AG10803 (cell line): ENCODE measurements around the gene SLC27A5.

Experiments
- DNase-seq: peaks from one replicate; pipeline ENCODE4 v3.0.0; 2010; ENCODE audit warnings: low read depth
- H3K4me3 ChIP-seq: 2 replicates; pipeline ENCODE4 v1.5.1; 2011; ENCODE audit warnings: mild to moderate bottlenecking, low read length, control low read depth
- TF ChIP-seq, protein P1 (sequence below): conservative IDR thresholded peaks from 2 replicates; pipeline ENCODE4 v1.5.1; 2011; ENCODE audit warnings: mild to moderate bottlenecking, low read length, control low read depth, inconsistent platforms

The SLC27A5 gene

DNA sequence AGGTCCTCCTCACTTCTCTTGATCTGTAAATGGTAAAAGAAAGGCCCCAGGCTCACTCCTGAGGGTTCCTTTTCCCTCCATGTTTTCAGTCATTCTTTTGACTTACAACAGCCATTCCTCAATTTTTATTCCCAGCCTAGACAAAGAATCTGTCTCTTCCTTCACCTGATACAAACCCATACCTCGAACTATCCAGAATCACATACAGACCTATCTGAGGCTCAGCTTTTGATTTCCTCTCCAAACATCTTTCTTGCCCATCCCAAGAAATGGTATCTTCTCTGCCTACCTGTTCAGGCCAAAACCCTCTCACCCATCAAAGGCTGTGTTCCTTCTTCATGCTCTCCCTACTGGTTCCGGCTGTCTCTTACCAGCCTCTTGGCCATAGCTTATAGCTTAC, 40.9 kb upstream of the SLC27A5 start:
- TF ChIP-seq, protein P1, sequence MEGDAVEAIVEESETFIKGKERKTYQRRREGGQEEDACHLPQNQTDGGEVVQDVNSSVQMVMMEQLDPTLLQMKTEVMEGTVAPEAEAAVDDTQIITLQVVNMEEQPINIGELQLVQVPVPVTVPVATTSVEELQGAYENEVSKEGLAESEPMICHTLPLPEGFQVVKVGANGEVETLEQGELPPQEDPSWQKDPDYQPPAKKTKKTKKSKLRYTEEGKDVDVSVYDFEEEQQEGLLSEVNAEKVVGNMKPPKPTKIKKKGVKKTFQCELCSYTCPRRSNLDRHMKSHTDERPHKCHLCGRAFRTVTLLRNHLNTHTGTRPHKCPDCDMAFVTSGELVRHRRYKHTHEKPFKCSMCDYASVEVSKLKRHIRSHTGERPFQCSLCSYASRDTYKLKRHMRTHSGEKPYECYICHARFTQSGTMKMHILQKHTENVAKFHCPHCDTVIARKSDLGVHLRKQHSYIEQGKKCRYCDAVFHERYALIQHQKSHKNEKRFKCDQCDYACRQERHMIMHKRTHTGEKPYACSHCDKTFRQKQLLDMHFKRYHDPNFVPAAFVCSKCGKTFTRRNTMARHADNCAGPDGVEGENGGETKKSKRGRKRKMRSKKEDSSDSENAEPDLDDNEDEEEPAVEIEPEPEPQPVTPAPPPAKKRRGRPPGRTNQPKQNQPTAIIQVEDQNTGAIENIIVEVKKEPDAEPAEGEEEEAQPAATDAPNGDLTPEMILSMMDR = no peak
- no peak for DNase-seq
- H3K4me3 ChIP-seq = no peak overlapping the region

DNA sequence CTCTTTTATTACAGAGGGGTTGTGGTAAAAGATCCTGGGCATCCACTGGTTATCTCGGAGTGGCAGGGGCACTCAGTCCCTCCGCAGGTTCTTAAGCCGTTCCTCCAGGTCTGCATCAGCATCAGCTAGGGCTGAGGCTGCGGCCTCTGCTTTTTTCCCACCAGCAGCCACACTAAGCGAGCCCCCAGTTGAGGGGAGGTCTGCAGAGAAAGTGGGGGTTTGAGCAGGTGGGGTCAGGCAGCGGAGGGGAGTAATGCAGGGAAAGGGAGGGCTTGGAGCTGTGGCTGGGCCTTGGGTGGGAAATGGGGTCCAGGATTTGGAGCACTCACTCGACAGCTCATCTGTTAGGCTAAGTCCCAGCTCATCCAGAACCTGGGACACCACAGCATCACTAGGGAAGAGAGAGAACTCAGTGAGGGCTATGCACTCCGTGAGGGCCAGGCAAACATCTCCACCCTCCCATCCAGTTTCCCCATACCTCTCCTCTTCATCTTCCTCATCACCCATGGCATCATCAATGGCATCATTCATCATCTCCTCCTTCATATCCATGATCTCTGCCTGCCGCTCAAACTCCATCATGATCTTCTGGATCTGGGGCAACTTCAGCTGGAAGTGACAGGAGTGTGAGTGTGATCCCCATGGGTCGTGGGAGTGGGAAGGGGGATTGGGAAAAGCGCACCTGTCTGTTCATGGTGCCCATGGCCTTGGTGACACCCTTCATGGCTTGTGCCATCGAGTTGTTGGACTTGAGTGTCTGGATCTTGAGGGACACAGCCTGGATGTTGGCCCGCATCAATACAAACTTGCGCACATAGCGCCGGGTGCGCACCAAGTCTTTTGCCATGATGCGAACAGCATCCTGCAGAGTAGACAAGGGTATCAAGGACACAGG, 40.0 kb upstream of the SLC27A5 start:
- no peak overlapping the region for H3K4me3 ChIP-seq
- TF ChIP-seq, protein P1 = no peak
- no peak for DNase-seq

DNA sequence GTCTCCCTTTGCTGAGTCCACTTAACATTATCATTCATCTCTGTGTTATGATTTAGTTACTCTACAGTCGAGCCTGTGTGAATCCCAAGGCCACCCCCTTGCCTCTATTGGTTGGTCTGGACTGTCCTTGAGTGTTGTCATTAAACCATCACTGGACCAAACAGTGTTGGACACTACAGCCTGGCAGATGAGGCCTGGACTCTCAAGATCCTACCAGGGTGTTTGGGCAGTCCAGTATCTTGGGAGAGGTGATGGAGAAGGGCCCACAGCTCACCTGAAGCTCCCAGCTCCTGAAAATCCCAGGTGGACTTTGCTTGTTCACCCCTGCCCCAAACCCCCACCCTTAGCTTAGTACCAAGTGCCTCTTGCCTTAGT, 39.3 kb upstream of the SLC27A5 start:
- H3K4me3 ChIP-seq = no peak overlapping the region
- DNase-seq = no peak

DNA sequence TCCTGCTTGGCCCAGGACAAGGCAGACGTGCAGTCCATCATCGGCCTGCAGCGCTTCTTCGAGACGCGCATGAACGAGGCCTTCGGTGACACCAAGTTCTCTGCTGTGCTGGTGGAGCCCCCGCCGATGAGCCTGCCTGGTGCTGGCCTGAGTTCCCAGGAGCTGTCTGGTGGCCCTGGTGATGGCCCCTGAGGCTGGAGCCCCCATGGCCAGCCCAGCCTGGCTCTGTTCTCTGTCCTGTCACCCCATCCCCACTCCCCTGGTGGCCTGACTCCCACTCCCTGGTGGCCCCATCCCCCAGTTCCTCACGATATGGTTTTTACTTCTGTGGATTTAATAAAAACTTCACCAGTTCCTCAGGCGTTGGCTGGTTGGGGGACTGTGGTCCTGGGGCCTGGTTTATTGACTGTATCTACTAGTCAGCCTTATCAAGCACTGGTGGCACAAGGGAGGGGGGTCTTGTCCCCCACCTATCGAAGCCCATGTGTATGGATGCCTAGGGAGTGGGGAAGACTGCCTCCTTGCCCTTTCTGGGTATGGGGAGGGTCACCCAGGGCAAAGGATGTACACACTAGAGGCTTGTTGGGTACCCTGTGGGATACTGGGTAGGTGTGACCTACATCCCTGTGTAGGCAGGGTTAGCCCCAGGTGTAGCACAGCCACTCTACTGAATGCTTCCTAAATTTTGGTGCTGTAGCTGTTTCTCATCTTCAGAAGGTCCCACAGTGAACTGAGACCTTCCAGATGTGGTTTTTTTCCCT, 38.8 kb upstream of the SLC27A5 start:
- no peak overlapping the region for H3K4me3 ChIP-seq
- TF ChIP-seq, protein P1 = no peak
- no peak for DNase-seq

More for the DNA sequence above, 39.3 kb upstream of the SLC27A5 start:
- TF ChIP-seq, protein P1 = no peak

DNA sequence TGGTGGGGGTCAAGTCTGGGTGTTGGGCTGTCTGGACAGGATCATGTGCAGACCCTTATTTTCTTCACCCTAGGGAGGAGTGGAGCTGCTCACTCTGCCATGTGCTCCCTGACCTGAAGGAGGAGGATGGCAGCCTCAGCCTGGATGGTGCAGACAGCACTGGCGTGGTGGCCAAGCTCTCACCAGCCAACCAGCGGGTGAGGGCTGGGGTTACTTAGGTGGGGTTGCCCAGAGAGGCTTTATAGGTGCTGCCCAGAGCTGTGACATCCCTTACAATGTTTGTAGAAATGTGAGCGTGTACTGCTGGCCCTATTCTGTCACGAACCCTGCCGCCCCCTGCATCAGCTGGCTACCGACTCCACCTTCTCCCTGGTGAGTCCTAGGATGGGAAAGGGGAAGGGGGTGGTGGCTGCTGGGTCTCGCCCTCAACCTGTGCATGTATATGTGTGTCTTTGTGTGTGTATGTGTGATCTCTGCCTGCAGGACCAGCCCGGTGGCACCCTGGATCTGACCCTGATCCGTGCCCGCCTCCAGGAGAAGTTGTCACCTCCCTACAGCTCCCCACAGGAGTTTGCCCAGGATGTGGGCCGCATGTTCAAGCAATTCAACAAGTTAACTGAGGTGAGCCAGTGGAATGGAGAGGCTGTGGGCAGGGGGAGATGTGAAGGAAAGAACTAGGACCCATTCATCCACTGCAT, 38.0 kb upstream of the SLC27A5 start:
- TF ChIP-seq, protein P1 = no peak
- H3K4me3 ChIP-seq = no peak overlapping the region
- DNase-seq = no peak

DNA sequence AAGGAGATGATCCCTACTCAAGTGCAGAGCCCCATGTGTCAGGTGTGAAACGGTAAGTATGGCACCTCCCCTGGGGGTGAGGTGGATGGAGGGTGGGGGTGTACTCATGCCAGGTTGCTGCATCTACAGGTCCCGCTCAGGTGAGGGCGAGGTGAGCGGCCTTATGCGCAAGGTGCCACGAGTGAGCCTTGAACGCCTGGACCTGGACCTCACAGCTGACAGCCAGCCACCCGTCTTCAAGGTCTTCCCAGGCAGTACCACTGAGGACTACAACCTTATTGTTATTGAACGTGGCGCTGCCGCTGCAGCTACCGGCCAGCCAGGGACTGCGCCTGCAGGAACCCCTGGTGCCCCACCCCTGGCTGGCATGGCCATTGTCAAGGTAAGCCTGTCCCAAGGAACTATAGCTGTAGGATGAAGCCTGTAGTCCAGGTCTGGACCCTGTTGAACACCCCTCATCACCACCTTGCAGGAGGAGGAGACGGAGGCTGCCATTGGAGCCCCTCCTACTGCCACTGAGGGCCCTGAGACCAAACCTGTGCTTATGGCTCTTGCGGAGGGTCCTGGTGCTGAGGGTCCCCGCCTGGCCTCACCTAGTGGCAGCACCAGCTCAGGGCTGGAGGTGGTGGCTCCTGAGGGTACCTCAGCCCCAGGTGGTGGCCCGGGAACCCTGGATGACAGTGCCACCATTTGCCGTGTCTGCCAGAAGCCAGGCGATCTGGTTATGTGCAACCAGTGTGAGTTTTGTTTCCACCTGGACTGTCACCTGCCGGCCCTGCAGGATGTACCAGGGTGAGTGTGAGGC, 37.3 kb upstream of the SLC27A5 start:
- H3K4me3 ChIP-seq = no peak overlapping the region
- TF ChIP-seq, protein P1 = no peak

More for the DNA sequence above, 37.3 kb upstream of the SLC27A5 start:
- no peak for DNase-seq
